HG03342 (cell line): ENCODE data around the gene UTP18.
"Not testable (repeated sequence)": the region's sequence is repeated elsewhere in the genome, so short reads cannot be mapped to it uniquely, and the experiment has no call there.

Experiments
- ATAC-seq: cut with Tn5 transposase; IDR thresholded peaks from one replicate; pipeline ENCODE4 v1.9.1; 2021; ENCODE audit warnings: mild to moderate bottlenecking, moderate library complexity; ENCODE audit not compliant: unreplicated experiment

UTP18 gene

DNA sequence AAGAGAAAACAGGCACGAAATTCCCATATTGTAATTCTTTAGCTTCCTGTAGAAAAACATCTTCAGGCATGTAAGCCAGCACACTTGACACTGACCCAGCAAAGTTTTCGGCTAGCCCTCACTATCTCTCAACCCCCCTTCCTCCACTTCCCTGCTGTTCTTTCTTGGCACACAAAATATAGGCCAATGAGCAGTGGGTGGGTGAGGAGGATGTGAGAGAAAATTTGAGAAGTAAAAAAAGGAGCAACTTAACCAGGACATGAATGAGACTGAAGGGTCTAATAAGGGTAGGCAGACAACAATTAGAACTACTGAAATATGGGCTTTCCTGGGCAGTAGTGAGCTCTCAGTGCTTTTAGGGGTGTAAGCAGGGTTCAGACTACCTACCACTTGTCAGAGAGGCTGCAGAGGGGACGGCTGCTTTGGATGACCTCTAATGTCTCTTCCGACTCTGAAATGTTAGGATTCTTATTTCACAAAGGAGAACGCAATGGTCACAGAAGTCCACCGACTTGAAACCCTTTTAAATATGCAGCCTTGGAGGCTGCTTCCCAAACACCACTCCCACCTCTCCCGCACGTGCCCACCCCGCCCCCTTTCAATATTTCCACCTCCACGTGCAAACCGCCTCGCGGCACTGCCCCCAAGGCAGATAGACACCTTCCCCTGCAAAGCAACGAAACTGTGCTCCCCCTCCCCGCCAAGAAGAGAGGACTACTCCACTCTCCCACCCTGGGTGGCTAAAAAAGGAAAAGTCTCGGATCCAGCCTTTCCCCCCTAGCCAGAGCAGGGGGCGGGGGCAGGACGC lies 1.4 kb upstream of the UTP18 start:
- no peak for ATAC-seq

DNA sequence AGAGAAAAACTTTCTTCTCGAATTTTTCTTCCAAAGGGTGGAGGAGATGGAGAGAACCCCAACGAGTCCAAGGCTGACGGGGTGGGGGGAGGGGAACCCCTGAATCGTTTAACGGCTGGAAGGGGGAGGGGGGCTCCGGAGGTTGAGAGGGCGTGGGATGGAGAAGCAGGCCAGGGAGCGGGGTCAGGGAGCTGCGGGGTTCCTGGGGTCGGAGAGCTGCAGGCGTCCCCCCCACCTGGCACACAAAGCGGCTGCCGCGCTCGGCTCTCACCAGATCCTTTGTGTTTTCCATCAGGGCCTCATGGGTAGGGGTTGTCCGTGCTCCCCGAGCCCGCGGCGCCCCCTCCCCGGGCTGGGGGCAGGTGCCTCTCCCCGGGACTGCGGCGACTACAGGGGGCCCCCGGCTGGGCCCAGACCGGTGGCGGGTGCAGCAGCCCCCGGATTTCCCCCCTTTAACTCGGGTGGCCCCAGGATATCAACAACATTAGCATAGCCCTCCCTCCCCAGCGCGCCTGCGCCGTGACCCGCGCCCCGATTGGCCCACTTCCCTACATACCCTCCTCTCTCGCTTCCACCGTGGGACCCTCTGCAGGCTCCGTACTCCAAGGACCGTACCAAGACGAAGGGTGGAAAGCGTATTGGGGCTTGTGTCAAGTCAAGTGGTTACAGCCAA lies 646 bp upstream of the UTP18 start, which contains the start of gene MBTD1:
Gene MBTD1, minus strand, starts transcription at position 486 of the 673 bp plus-strand sequence. CDS start 34,888 bp downstream, outside the sequence.
- ATAC-seq = peak; percentile 79

DNA sequence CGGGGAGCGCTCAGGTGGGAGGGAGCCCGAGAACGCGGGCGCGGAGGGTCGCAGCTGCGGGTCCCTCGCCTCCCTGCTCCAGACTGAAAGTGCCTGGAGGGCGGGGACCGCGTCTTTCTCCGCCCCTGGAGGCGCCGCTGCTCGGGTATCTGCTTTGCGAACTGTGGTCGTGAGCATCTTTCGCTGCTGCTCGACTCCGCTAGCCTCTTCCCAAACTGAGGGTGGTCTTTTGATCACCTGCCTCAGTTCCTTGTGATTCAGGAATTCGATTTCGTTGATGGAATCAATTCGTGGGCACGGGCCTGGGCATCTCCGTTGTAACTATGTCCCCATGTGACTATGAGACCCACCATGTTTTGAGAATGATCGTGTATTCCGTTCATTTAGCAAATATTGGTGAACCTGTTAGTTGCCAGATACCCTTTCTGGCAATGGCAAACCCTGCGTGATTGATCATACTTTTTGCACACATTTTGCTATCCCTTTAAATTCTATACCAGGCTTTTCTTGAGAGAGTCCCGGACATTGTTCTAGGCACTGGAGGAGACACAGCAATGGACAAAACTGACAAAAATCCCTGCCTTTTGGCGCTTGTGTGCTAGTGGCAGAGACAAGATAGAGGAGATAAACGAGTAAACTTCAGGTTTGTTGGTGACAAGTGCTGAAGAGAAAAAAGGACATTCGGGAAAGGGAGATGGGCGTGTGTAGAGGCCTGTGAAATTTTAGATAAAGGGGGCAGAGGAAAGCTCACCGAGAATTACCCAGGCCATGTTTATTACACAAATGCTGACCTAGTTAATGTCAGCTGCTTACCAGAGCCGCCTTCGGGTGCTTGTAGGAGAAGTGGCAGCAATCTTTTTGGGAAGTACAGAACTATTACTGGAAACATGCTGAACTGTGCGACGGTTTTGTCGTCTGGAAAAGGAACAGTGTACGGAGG lies 948 bp downstream of the UTP18 start:
- ATAC-seq = no peak

DNA sequence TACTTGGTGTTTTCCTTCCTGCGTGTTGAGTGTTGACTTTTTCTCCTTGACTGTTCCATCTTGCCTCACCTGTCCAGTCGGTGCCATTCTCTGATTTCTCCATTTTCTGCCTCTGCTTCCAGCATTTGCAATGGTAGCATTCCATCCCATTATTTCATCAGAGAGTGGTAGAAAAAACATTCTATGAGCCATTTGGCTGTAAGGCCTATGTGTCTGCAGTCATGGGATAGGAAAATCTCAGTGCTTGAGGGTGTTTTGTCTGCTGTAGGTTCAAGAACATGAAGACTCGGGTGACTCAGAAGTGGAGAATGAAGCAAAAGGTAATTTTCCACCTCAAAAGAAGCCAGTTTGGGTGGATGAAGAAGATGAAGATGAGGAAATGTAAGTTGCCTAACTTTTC lies 2.7 kb downstream of the UTP18 start:
- no peak for ATAC-seq

DNA sequence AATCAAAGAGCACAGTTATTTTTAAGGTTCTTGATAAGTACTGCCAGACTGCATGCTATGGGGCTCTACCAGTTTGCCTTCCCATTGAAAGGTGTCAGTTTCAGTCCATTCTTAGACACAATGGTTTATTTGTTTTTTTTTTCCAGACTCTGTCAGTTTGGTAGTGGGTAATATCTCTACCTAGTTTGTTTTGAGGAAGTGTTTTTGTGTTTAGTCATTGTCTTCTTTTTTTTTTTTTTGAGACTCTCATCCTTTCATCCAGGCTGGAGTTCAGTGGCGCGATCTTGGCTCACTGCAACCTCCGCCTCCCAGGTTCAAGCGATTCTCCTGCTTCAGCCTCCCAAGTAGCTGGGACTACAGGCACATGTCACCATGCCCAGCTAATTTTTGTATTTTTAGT lies 4.1 kb downstream of the UTP18 start:
- not testable (repeated sequence) for ATAC-seq

DNA sequence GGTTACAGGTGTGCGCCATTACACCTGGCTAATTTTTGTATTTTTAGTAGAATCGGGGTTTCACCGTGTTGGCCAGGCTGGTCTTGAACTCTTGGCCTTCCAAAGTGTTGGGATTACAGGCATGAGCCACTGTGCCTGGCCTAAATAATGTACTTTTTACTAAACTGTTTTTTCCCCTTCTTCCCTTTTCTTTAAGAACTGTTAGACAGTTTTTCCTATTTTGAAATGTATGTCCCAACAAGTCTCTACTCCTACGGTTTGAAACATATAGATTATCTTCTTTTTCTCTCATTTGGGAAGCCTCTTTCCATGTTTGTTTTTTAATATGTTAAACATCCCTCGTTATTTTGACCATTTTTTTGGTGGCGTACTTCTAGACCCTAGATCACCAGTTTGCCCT lies 9.6 kb downstream of the UTP18 start:
- no peak for ATAC-seq

DNA sequence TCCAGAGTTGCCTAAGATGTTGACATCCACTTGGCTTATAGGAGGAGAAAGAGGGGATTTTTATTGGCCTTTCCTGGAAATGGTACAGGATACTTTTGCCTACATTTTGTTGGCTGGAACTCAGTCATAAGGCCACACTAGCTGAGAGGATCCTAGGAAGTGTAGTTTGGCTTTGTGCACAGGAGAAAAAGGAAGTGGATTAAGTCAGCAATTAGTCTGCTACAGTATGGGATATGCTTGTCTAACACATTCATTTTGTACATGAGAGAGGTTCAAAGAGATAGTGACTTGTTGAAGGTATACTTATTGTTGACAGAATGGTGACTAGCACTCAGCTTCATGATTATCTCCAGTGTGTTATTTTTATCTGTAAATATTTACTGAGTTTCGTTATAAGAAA lies 10.3 kb downstream of the UTP18 start:
- no peak for ATAC-seq

DNA sequence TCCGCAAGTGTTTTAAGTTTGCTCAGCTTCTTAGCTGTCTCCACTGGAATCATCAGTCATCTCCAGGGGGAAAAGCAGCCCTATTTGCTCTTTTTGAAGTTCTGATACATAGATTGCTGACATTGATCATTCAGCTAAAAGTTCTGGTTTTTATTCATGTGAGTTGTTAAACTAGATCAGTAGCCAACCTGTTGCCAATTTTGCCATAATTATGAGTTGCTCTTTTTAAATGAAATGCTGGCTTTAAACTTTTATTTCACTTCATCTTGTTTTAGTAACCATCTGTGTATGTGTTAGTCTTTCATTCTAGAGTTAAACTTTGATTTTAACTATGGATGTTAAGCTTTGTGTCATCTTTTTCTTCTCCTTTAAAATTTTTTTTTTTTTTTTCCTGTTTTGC lies 12.5 kb downstream of the UTP18 start:
- ATAC-seq = no peak

DNA sequence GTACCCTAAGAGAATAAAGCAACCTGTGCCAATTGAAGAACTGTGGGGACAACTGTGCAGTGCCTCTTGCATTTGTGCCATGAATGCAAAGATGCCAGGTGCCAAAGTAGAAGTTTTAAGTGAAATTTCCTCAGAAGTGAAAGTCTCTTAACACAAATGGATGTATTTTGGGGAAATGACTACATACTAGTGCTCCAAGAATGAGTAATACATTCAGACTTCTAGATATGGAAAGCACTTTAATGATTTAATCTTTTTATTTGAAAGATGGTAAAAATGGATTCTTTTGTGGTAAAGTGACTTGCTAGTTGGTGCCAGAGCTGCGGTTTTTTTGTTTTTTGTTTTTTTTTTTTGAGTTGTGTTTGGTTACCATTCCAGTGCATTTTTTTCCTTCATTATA lies 15.0 kb downstream of the UTP18 start:
- no peak for ATAC-seq

DNA sequence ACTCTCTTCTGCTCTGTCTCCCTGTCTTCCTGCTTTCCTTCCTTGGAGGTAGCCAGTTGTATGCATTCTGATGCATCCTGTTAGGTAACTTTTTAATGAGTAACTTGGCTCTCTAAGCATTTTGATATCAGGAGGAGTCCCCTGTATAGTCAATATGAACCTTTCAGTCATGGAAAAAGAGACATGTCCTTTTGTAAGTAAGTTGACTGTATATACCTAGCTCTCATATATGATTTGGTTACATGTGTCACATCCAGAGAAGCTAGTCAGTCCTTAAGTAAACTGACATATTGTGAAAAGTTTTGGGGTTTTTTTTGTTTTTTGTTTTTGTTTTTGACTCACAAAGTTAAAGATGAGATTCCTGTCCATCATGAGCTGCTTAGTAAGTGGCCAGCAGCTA lies 18.8 kb downstream of the UTP18 start:
- ATAC-seq = no peak

DNA sequence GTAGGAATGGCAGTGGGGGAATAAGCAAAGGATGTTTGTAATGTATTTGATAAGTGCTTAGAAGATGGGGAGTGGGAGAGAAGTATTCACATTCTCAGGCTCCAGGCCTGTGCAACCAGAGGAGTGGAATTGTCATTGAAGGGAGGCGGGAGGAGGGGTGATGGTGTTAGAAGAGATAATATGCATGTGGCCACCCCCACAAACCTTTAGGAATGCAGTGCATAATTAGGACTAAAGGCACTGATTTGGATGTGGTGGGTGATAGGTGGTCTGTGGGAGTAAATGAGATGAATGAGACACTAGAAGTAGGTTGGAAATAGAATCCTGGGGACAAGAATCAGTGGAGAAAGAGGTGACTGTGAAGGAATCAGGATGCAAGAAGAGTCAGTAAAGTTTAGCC lies 27.1 kb downstream of the UTP18 start:
- no peak for ATAC-seq

DNA sequence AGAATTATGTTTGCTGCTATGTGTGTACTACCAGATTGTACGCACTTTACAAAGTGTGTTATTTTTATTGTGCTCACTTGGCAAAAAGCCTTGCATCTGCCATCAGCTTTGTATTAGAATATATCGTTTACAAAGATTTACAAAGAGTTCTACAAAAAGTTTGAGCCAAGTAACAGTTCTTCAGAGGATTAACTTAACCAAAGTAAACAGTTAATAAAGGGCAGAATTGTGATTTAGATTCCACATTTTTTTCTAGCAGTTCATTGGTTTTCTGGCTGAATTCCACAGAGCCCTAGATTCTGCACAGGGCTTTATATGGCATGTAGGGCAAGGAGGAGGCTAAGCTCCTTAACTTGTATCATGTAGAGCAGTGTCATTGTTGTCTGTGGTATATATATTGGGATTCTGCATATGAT lies 29.4 kb downstream of the UTP18 start:
- no peak for ATAC-seq

DNA sequence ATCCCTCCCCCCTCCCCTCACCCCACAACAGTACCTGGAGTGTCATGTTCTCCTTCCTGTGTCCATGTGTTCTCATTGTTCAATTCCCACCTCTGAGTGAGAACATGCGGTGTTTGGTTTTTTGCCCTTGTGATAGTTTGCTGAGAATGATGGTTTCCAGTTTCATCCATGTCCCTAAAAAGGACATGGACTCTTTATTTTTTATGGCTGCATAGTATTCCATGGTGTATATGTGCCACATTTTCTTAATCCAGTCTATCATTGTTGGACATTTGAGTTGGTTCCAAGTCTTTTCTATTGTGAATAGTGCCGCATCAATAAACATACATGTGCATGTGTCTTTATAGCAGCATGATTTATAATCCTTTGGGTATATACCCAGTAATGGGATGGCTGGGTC lies 34.0 kb downstream of the UTP18 start:
- not testable (repeated sequence) for ATAC-seq

DNA sequence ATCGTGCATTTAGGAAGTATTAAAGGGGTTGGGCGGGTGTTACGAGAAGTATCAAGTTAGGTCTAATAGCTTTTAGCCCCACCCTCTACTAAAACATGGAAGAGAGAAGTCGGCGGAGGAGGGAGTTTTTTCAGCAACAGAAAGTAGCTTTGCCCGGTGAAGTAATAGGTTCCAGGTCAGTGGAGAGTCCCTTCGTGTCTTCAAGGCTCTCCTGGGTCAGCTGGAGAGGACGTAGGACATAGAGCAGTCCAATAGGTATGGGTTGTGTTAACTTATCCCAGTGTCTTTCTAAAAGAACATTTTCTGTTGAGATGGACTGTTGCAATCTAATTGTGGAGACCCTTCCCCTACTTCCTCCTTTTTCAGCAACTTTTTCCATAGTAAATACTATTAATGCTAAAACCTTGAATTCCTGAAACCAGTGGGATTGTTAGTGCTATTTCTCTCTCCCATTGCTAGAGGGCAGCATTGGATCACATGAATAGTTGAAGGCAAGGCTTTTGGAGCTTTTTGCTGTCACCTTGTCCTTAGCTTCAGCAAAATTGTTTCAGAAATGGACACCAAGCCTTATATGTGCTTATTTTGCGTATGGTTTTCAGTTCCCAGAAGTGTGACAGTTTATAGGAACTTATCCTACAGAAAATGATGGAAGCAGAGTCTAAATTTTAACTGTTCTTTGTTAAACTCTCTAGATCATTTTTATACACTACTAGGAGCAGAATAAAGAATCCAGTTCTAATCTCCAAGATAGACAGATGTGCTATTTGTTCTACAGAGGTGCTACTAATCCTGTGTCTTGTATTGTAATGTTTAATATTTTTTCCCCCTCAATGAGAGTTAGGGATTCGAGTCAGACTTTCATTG lies 38.4 kb downstream of the UTP18 start:
- ATAC-seq = no peak

DNA sequence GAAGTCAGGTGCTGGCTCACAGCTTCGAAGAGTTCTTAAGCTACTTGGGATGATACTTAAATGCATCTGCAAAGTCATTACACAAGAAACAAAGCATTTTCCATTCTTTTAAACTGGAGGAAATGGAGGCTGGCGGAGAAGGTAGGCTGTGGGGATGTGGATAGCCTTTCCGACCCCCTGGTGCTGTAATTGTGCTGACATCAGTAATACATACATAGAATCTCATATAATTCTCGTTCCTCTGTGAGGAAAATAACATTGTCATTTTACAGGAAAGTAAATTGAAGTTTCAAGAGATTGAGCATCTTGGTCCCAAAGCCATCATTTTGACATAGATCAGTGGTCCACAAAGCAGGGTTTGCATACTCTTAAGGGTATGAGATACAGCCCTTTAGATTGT lies 39.5 kb downstream of the UTP18 start:
- ATAC-seq = no peak

DNA sequence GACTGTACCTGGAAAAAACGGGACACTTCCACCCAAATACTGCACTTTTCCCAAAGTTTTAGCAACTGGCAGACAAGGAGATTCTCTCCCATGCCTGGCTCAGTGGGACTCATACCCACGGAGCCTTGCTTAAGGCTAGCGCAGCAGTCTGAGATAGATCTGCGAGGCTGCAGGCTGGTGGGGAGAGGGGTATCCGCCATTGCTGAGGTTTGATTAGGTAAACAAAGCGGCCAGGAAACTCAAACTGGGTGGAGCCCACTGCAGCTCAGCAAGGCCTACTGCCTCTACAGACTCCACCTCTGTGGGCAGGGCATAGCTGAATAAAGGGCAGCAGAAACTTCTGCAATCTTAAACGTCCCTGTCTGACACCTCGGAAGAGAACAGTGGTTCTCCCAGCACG lies 44.8 kb downstream of the UTP18 start:
- no peak for ATAC-seq

DNA sequence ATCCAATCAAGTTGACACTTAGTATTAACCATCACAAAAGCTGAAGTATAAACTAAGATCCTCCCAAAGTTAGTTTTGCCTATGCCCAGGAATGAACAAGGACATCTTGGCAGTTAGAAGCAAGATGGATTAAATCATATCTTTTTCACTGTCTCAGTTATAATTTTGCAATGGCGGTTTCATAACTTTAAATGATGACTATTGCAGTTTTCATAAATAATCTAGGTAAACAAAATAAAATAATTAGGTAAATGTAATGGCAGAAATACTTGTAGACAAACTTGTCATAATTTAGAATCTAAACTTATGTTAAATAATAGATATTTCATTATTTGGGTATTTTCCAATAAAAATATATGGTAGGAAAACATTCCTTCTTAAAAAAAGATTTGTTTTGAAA lies 51.7 kb downstream of the UTP18 start:
- not testable (repeated sequence) for ATAC-seq

DNA sequence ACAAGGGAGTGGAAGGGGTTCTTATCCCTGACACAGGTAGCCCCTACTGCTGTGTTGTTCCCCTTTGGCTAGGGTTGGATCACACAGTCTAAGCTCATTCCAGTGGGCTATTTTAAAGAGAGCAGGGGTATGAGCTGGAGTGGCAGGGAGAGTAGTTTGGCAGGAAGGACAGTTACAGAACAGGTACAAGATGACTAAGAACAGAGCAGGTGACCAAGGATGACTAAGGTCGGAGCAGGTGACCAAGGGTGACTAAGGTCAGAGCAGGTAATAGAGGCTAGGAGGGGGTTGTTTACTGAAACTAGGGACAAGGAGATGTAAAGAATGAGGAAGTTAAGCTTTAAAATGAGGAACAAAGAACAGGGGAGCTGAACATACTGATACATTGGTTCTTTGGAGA lies 58.8 kb downstream of the UTP18 start:
- no peak for ATAC-seq

DNA sequence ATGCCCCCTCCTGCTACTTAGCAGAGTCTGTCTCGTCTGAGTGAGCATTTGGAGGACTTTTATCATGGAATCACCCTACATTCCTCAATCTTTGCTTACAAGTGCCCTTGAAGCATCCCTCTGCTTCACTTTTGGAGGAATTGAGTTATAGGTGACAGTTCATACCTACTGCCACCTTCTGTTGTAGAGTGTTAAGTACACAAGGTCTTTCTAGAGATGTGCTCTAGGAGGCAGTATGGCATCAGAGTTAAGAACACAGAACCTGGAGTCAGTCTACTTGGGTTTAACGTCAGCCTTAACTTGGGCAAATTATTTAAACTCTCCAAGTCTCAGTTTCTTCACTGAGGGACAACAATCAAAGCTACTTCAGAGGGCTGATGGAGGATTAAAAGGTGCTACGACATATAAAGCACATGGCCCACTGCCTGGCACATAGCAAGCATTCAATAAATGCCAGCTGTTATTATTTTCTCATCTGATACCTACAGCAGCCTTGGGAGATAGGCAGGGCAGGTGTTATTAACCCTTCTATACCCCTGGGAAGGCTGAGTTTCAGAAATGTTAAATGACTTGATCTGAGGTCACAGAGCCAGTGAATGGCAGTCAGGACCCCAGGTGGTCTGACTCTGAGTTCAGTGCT lies 62.2 kb downstream of the UTP18 start:
- ATAC-seq = no peak

DNA sequence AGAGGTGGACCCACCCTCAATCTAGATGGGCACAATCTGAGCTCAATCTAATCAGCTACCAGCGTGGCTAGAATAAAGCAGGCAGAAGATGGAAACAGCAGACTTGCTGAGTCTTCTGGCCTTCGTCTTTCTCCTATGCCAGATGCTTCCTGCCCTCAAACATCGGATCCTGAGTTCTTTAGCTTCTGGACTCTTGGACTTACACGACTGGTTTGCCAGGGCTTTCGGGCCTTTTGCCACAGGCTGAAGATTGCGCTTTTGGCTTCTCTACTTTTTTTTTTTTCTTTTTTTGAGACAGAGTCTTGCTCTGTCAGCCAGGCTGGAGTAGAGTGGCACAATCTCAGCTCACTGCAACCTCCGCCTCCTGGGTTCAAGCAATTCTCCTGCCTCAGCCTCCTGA lies 65.1 kb downstream of the UTP18 start:
- no peak for ATAC-seq
